ENCODE measurements around the gene PRSS50.

GRCh38 chr3:46709721-46710120 lies 7.9 kb downstream of the PRSS50 start:
- TF ChIP-seq POLR2A (IDR thresholded peaks at IDR 0.05), result no peak
- TF ChIP-seq CTCF (IDR thresholded peaks at IDR 0.05), result no peak
- no peak for TF ChIP-seq POLR2AphosphoS5 (IDR thresholded peaks at IDR 0.05)
- TF ChIP-seq EP300 (IDR thresholded peaks at IDR 0.05), result no peak
